Stimulated activated CD4-positive, alpha-beta T cell treated with anti-CD3 and anti-CD28 coated beads, Interleukin-15, amount 100 ng/mL, for 1 hour (primary cell): ENCODE measurements around the gene TMEM117.
"Not testable (repeated sequence)": the region's sequence is repeated elsewhere in the genome, so short reads cannot be mapped to it uniquely, and the experiment has no call there.

Source experiments
- DNase-seq, 2 donors: peaks; one replicate each; pipeline ENCODE4 v3.0.0-alpha.2; 2020; ENCODE audit warnings: low read depth in 1 of 2, low spot score in 1 of 2

The TMEM117 gene

DNA sequence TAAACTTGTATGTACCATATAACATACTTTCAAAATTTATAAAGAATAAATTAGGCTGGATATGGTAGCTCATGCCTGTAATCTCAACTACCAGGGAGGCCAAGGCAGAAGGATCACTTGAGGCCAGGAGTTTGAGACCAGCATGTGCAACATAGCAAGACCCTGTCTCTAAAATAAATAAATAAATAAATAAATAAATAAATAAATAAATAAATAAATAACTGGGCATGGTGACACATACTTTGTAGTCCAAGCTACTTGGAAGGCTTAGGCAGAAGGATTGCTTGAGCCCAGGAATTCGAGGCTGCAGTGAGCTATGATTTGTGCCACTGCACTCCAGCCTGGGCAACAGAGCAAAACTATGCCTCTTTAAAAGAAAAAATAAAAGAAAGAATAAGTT, 359.8 kb downstream of the TMEM117 start:
- DNase-seq: not testable (repeated sequence)

DNA sequence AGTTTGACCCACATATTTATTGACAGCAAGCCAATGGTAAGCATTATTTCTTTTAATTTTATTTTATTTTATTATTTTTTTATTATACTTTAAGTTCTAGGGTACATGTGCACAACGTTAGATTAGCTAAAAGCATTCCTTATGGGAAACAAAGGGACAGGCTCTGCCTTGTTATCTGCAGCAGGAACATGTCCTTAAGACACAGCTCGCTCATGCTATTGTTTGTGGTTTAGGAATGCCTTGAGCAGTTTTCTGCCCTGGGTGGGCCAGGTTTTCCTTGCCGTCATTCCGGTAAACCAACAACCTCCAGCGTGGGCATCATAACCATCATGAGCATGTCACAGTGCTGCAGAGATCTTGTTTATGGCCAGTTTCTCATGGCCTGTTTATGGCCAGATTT, 370.2 kb downstream of the TMEM117 start:
- no peak for DNase-seq

DNA sequence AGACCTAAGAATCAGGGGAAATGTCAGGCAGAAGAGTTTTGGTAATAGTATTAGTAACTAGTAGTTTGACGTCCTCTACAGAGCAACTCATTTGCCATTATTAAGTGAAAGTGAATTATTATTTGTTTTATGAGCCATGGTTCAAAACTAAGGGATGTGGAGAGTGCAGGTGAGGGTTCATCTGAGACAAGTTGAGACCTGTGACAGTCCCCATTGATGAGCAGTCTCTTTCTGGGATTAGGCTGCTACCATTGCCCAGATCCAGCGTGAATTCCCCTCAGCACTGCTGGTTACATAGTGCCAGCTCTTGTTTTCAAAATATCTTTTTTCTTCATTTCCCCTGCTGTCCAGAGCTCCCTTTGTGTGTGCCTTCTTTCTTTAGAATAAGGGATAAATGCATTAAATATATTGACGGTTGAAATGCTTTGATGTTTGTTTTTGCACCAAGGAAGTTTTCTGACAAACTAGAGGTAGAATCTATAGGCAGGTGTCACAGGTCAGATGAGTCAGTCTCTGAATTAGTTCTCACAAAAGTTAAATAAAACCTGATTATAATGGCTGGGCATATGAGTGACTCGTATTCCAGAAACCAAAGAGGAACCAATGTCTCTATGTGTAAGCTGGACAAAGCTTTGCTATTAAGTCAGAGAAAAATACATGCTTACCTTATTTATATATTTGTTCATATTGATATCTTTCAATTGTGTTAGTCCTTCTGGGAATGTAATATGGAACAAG, 381.4 kb downstream of the TMEM117 start:
- DNase-seq: no peak

DNA sequence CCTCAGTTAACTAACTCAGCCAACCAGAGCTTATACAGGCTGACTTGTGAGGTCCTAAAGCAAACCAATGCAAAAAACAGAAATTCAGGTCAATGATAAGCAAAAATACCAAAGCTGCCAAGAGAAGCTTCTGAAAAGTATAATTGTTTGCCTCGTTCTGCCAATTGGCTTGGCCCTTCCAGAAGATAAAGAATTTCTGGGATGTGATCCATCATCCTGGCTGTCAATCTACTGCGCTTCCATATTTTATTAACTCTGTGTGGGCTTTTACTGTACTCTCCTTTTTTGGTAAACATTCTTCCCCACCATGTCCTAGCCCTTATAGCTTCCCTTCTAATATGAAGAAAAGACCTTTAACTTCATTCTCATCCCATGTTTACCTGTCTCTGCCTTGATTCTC, 387.9 kb downstream of the TMEM117 start:
- no peak for DNase-seq

DNA sequence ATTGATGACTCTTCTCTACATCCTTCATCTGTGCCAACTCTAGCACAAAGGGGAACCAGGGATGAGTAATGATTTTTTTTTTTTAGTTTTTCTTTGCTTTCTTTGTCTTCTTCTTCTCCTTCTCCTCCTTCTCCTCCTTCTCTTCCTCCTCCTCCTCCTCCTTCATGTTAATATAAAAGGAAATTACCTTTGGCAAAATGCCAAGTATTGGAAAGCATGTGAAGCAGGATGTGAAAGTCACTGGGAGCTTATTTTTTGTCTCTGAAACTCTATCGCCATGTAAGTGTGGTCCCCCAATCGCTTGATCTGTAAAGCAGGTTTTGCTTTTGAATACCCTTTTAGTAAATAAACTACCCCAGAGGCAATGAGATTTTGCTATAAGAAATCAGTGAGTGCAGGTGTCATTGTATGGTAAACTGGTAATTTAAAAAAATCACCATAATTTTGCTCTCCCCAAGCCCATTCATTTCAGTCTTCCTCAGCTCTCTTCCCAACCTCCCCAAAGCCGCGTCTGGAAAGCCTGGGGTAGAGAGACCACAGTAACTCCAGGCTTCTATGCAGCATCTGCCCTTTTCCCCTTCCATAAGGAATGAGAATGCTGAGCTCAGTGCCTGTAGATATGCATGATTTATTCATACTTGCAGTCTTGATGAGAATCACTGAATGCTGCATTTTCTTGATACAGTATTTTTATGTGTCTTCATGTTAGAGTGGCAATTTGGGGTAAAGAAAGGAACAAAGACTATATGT, 388.7 kb downstream of the TMEM117 start:
- no peak for DNase-seq

DNA sequence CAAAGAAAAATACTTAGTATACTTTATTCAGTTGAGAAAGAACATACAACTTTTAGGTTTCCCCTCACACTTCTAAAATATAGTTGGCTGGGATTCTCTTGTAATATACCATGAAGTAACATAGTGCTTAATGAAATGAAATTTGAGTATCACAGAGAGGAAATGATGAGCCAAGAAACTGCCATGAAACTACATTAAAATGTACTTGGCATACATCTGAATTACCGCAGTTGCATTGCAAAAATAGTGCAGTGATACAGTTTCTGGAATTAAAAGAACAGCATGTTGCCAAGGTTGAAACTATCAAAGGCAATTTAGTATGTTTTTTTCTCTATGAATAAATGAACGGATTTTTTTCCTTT, 389.2 kb downstream of the TMEM117 start:
- no peak for DNase-seq

GRCh38 chr12:44227616-44228015, 391.7 kb downstream of the TMEM117 start:
- DNase-seq: no peak

DNA sequence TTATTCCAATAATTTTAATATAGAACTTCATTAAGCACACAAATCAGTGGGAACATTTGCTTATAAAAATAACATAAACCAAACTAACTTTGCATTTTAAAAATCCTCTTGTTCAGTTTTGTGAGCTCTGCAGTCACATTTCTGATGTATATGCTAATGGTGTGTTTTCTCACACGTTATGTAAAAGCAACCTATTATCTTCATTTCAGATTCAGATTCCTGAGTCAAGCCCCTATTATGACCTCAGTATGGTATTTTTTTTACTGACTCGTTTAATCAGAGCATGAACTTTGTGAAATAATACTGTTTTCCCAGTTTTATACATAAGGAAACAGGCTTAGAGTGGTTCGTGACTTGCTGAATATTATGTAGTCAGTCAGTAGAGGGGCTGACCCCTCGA, 394.0 kb downstream of the TMEM117 start:
- DNase-seq: no peak

DNA sequence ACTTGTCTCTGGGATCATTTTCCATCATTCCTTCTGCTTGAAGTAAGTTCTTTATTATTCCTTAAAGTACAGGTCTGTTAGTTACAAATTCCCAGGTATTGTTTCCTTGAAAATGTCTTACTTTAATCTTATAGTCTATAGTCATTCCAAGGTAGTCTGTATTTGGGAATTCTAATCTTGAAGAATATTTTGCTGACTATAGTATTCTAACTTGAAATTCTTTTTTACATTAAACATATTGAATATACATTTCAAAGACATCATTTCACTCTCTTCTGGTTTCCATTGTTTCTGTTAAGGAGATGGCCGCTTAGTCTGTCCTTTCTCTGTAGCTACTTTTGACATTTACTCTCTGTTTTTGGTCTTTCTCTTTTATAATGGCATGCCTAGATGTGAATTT, 399.8 kb downstream of the TMEM117 start:
- no peak for DNase-seq

GRCh38 chr12:44240186-44240585, 404.3 kb downstream of the TMEM117 start:
- no peak for DNase-seq

- DNase-seq: no peak
These were observed 410.1 kb downstream of the TMEM117 start for GRCh38 chr12:44245932-44246331.

DNA sequence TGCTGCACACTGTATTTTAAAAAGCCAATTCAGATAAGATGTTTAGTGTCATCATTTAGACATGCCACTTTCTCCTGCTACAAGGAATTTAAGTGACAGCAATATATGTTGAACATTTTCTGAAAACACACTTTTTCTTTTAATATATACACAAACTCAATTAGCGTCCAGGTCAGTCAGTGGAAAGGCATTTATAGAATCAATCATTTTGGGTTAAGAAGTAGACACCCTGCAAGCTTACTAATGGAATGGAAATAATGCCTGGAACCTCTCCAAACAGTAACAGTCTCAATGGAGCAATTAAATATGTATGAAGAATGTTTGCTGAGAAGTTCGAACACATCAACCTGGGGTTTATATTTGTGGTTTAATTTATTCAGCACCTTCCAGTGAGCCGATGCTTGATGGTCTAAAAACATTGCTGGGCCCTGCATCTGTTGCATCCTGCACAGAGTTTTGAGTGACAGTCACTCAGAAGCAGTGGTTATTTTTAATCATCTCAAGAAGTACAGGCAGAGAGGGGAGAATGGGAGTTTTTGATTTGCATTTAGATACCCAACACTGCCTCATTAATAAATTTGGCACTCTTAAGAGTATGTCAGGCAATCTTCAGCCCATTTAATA, 410.7 kb downstream of the TMEM117 start:
- no peak for DNase-seq

GRCh38 chr12:44247588-44247987, 411.7 kb downstream of the TMEM117 start:
- DNase-seq: no peak

- DNase-seq: no peak
These were observed 412.6 kb downstream of the TMEM117 start for GRCh38 chr12:44248436-44248835.

DNA sequence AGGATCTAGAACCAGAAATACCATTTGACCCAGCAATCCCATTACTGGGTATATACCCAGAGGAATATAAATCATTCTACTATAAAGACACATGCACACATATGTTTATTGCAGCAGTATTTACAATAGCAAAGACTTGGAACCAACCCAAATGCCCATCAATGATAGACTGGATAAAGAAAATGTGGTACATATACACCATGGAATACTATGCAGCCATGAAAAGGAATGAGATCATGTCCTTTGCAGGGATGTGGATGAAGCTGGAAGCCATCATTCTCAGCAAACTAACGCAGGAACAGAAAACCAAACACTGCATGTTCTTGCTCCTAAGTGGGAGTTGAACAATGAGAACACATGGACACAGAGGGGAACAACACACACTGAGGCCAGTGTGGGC, 414.6 kb downstream of the TMEM117 start:
- not testable (repeated sequence) for DNase-seq

DNA sequence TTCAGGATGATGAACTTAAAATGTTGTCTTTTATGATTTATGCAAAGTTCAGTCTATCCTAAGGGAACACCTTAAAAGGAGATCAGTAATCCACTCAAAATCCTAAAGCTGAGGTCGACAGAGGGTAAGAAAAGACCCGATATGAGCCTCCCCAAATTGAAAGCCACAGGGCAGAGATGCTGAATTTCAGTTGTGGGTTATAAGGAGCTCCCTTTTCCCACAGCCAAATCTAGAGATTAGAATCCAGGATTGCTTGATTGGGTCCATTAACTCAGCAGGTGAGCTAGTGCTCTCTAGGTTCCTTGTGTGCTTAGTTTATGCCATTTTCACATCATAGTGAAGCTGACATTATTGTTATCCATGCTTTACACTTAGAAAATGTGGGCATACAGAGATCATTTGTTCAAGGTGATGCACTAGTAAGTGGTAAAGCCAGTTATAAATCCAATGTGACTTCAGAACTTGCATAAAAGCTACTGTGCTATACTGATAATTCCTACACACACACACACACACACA, 417.5 kb downstream of the TMEM117 start:
- no peak for DNase-seq

DNA sequence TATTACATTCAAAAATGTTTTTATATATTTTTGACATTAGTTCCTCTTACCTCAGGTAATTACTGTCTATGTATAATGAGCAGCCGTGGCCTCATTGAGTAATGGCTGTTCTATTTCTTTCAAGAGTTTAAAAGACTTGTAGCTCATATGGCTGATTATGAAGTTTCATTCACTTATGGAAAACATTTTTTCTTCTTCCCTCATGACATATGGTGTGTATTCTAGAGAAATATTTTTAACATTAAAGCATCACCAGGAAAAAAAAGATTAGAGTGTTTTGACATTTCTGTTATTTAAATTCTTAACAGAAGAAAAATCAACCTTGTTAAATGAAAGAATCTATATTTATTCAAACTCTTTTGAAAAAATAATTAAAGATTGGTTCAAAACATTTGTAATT, 422.4 kb downstream of the TMEM117 start:
- DNase-seq: no peak

- DNase-seq: no peak
These were observed 424.0 kb downstream of the TMEM117 start for GRCh38 chr12:44259890-44260289.

DNA sequence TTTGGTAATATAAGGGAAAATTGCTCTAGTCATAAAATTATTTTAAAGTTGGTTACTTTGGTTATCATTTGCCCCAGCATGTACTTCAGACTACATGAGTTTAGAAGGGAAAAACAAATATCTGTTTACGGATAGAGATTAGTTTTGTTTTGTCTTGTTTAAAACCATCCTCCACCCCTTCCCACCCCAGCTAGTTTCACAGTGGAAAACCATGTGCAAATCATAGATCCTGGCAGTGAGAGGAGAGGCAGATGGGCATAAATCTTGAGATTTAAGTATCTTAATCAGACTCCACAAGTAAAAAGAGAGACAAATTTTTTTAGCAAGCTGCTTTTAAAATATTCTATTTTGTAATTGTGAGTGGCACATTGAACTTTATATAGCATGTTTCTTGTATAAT, 424.7 kb downstream of the TMEM117 start:
- no peak for DNase-seq

GRCh38 chr12:44285321-44285960, 449.6 kb downstream of the TMEM117 start:
- no peak for DNase-seq

GRCh38 chr12:44286336-44286735, 450.5 kb downstream of the TMEM117 start:
- DNase-seq: no peak
